ENCODE data around the gene CELF2. TPM values are rescaled to one million over a fixed set of nuclear protein-coding genes. Genes with fewer than 3 reads are reported as not detected.
"Not testable (repeated sequence)": the region's sequence is repeated elsewhere in the genome, so short reads cannot be mapped to it uniquely, and the experiment has no call there.

Gene CELF2
- total RNA-seq, 2 experiments from 2014 or later: 165 to 181 TPM

DNA sequence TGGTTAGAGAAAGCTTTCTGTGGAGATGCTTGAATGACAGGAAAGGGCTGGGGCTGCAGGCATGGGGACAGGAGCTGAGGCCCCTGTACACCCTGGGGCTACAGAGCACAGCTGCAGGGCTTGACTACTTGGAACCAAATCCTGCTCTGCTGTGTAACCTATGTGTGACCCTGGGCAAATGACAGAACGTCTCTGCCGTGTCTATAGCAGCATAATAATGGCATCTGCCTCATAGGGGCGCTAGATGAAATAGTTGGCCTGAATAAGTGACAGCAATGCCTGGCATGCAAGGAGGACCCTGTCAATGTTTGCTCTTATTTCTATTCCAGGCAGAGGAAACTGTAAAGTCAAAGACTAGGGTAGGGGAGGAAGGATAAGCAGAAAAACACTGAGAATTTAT, 339.8 kb downstream of the CELF2 start:
- Mint-ChIP-seq H3K36me3 (ENCODE audit: low read depth) (no peaks in the 10 kb centered on the region), H3K4me3 (no peak overlapping the region), H3K27ac (no peak overlapping the region), H3K27me3 (no peaks in the 10 kb centered on the region), H3K4me1 (no peaks in the 10 kb centered on the region), H3K9me3 (peaks cover 5% of the 10 kb centered on the region)
- ChIA-PET POLR2A (no interaction called here), CTCF (interaction anchor here (0.9 kb wide), 1 partner anchor 13 kb away, joined by 3 read pairs; no protein-coding TSS in a partner anchor)
- no peak for DNase-seq

DNA sequence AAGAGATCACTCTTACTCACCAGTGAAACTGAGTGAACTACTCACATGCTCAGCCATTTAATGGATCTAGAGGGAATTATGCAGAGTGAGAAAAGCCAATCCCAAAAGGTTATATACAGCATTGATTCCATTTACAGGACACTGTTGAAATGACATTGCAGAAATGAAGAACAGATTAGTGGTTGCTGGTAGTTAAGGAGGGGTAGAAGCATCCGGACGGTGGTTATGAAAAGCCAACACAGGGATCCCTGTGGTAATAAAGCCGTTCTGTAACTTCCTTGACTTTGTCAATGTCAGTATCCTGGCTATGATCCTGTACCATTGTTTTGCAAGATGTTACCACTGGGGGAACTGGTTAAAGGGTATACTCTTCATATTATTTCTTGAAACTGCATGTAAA, 340.3 kb downstream of the CELF2 start:
- no peaks in the 10 kb centered on the region for H3K27me3 Mint-ChIP-seq
- ChIA-PET POLR2A (no interaction called here), CTCF (interaction anchor here (0.7 to 0.9 kb wide), 3 partner anchors 13 to 562 kb away, joined by 3 read pairs; no protein-coding TSS in a partner anchor)
- H3K4me3 Mint-ChIP-seq: no peak overlapping the region
- H3K4me1 Mint-ChIP-seq: no peaks in the 10 kb centered on the region
- peaks cover 2% of the 10 kb centered on the region for H3K9me3 Mint-ChIP-seq
- no peaks in the 10 kb centered on the region for H3K36me3 Mint-ChIP-seq (ENCODE audit: low read depth)
- H3K27ac Mint-ChIP-seq: no peak overlapping the region
- no peak for DNase-seq

DNA sequence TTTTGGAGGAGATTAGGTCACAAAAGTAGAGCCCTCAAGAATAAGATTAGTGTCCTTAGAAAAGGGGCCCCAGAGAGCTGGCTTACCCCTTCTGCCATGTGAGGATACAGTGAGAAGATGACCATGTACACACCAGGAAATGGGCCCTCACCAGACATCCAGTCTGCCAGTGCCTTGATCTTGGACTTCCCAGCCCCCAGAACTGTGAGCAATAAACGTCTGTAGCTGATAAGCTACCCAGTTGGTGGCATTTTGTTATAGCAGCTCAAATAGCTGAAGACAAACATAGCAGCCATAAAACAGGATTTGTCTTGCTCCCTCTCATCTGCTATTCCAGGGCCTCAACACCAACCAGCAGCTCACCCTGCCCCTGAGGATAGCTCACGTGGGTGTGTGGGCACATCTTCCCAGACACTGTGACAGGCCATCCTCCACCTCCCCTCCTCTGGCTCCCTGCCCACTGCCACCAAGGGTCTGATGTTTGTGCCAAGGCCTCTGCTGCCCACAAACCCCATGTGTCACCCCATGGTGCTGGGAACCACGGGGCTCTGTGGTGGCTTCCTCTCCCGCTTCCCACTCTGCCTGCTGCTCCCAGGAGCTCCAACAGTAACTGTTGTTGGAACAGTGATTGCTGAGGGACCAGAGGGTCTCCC, 341.4 kb downstream of the CELF2 start:
- H3K27ac Mint-ChIP-seq: no peak overlapping the region
- H3K4me1 Mint-ChIP-seq: no peaks in the 10 kb centered on the region
- DNase-seq: no peak
- H3K36me3 Mint-ChIP-seq (ENCODE audit: low read depth): no peaks in the 10 kb centered on the region
- CTCF ChIA-PET: no interaction called here
- H3K9me3 Mint-ChIP-seq: no peaks in the 10 kb centered on the region
- H3K27me3 Mint-ChIP-seq: no peaks in the 10 kb centered on the region
- no peak overlapping the region for H3K4me3 Mint-ChIP-seq
- POLR2A ChIA-PET: no interaction called here

DNA sequence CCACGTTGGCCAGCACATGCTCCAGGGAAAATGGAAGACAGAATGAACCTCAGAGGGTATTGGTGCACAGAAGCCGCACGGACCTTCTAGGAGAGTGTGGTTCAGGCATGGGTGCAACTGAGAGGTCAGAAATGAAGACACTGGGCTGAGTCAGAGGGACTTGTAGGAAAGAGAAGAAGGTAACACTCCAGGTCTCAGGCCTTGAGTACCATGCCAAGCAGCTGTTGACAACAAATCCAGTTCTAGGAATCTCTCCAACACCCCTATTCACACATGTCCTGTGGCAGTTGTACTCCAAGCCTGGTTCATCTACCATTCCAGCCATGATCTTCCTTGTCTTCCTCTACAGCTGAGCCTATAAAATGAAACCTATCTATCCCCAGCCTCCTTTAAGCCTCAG, 342.2 kb downstream of the CELF2 start:
- no peaks in the 10 kb centered on the region for H3K4me1 Mint-ChIP-seq
- H3K9me3 Mint-ChIP-seq: no peaks in the 10 kb centered on the region
- H3K27me3 Mint-ChIP-seq: no peaks in the 10 kb centered on the region
- DNase-seq: no peak
- ChIA-PET POLR2A (no interaction called here), CTCF (no interaction called here)
- no peak overlapping the region for H3K27ac Mint-ChIP-seq
- H3K36me3 Mint-ChIP-seq (ENCODE audit: low read depth): no peaks in the 10 kb centered on the region
- no peak overlapping the region for H3K4me3 Mint-ChIP-seq

DNA sequence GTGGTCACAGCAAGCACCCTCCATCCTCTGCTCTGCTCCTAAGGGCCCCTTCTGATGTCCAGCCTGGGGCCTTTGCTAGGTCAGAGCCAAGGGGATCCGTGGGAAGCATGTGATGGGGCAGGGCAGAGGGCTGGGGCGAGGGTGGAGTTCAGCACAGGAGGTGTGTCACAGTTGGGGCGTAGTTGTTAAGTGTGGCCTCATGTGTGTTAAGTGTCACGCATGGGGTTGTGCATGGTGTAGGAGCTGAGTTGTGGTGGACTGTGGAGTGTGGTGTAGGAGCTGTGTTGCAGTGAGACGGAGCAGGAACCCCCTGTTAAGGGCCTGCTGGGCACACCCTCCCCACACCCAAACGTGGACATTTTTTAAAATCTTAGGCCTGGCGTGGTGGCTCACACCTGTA, 345.8 kb downstream of the CELF2 start:
- Mint-ChIP-seq H3K36me3 (ENCODE audit: low read depth) (no peaks in the 10 kb centered on the region), H3K4me1 (peaks cover 7% of the 10 kb centered on the region), H3K27ac (no peak overlapping the region), H3K9me3 (no peaks in the 10 kb centered on the region), H3K27me3 (no peaks in the 10 kb centered on the region), H3K4me3 (no peak overlapping the region)
- ChIA-PET CTCF (interaction anchor here (0.9 kb wide), 1 partner anchor 17 kb away, joined by 4 read pairs; no protein-coding TSS in a partner anchor), POLR2A (no interaction called here)
- DNase-seq: no peak

DNA sequence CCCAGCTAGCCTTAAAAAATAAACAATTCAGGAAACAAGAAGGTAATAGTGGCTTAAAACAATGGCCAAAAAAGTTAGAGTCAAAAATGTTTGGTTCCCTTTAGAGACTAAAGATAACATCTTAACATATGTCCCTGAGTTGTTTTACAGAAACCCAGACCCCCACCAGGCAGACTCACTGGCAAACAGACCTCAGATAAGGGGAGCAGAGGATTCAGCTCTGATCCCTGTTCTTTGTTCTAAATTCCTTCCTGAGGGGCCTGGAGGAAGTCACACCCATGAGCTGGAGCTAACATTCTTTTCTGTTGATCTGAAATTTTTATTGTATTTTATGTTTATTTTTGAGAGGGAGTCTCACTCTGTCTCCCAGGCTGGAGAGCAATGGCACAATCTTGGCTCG, 346.6 kb downstream of the CELF2 start:
- H3K36me3 Mint-ChIP-seq (ENCODE audit: low read depth): no peaks in the 10 kb centered on the region
- no peaks in the 10 kb centered on the region for H3K27me3 Mint-ChIP-seq
- DNase-seq: no peak
- H3K4me3 Mint-ChIP-seq: no peak overlapping the region
- peaks cover 7% of the 10 kb centered on the region for H3K4me1 Mint-ChIP-seq
- no peak overlapping the region for H3K27ac Mint-ChIP-seq
- POLR2A ChIA-PET: no interaction called here
- CTCF ChIA-PET: interaction anchor here (0.8 to 0.9 kb wide), 2 partner anchors 18 to 29 kb away, joined by 3 to 4 read pairs; no protein-coding TSS in a partner anchor
- peaks cover under 1% of the 10 kb centered on the region for H3K9me3 Mint-ChIP-seq

DNA sequence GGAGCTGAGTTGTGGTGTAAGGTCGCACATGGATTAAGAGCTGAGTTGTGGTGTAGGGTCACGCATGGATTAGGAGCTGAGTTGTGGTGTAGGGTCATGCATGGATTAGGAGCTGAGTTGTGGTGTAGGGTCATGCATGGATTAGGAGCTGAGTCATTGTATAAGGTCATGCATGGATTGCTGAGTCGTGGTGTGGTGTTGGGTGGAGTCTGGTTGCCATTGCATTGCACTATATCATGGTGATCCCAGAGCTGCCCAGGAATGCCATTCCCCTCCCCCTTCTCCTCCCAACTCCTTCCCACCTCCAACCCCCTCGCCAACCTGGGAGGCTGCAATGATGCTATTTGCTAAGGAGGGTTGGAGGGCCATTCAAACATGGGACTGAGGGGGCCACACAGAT, 349.2 kb downstream of the CELF2 start:
- H3K4me1 Mint-ChIP-seq, CTCF ChIA-PET, POLR2A ChIA-PET: not testable (repeated sequence)

DNA sequence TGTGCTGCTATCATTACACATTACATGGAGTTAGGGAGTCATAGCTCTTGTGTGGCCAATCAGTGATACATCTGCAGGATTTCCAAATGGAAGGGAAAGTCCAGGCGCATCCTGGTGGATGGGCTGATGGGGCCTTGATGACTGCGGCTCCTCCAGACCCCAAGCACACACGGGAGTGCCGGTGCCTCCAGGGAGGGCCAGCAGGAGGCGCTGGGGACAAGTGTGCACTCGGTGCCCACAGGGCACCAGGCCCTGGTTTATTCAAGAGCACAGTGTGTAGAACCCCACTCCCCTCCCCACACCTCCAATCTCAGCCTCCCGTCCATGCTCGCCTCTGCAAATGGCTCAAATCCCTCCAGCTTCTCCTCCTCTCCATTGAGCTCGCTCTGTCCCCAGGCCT, 349.8 kb downstream of the CELF2 start:
- Mint-ChIP-seq H3K27ac (no peak overlapping the region), H3K27me3 (peaks cover under 1% of the 10 kb centered on the region), H3K4me1 (peaks cover 7% of the 10 kb centered on the region), H3K4me3 (no peak overlapping the region), H3K36me3 (ENCODE audit: low read depth) (no peaks in the 10 kb centered on the region), H3K9me3 (peaks cover 5% of the 10 kb centered on the region)
- no peak for DNase-seq
- POLR2A ChIA-PET: no interaction called here
- CTCF ChIA-PET: interaction anchor here (1.6 kb wide), 1 partner anchor 13 kb away, joined by 3 read pairs; no protein-coding TSS in a partner anchor

More for the DNA sequence above, 349.2 kb downstream of the CELF2 start:
- H3K9me3 Mint-ChIP-seq; H3K27ac Mint-ChIP-seq; DNase-seq; H3K36me3 Mint-ChIP-seq (ENCODE audit: low read depth); H3K27me3 Mint-ChIP-seq; H3K4me3 Mint-ChIP-seq: not testable (repeated sequence)

DNA sequence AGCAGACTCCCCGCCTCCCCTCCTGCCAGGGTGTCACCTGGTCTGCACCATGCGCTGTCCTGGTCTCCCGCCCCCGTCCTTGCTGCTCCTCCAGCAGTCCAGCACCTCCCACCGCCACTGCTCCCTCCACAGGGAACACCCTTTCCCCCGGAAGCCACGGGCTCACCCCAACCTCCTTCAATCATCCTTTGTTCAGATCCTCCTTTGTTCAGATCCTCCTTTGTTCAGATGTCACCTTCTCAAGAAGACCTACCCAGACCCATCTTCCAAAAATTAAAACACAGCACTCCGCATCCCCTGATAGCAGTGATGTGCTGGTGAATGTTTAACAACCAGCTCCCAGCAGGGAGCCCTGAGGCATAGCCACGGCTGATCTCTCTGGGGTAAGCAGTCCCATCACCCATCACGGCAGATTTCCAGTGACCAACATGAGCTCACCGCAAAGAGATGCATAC, 356.1 kb downstream of the CELF2 start:
- ChIA-PET CTCF (no interaction called here), POLR2A (no interaction called here)
- Mint-ChIP-seq H3K4me1 (peaks cover 2% of the 10 kb centered on the region), H3K9me3 (peaks cover 5% of the 10 kb centered on the region), H3K27me3 (peaks cover 1% of the 10 kb centered on the region), H3K36me3 (ENCODE audit: low read depth) (no peaks in the 10 kb centered on the region), H3K4me3 (no peak overlapping the region), H3K27ac (no peak overlapping the region)
- DNase-seq: no peak

DNA sequence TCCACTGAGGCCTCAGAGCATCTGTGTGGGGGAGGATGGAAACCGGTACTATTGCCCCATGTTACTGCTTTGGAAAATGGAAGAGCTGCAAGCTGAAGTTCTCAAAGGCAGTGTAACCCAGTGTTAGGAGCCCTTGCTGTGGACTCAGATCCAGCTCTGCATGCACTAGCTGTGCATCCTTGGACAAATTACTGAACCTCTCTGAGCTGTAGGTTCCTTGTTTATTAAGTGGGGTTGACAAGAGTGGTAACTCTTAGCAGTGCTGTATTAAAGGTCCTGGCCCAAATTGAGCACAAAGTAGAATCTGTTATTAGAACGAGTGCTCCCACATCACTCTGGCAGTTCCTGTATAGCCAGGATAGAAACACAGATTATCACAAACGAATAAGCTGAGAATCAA, 359.6 kb downstream of the CELF2 start:
- CTCF ChIA-PET: no interaction called here
- Mint-ChIP-seq H3K36me3 (ENCODE audit: low read depth) (no peaks in the 10 kb centered on the region), H3K27ac (no peak overlapping the region), H3K4me1 (peaks cover 2% of the 10 kb centered on the region), H3K27me3 (peaks cover 1% of the 10 kb centered on the region), H3K4me3 (no peak overlapping the region), H3K9me3 (no peaks in the 10 kb centered on the region)
- POLR2A ChIA-PET: no interaction called here
- no peak for DNase-seq

DNA sequence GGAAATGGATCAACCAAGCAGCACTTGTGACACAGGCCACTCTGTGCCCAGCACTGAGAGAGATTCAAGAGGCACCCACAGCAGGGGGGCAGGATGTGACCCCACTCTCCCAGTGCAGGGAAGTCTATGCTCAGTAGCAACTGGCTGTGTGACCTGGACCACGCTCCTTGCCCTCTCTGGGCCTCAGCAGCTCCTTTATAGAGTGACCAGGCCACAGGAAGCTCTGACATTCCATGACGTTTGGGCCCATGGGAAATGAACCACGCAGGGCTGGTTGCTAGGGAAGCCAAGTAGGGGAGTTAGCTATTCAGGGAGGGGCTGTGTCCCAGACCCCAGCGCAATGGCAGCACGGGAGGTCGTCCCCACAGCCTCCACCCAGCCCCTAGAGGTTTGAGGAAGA, 361.2 kb downstream of the CELF2 start:
- Mint-ChIP-seq H3K27ac (no peak overlapping the region), H3K36me3 (ENCODE audit: low read depth) (peaks cover 3% of the 10 kb centered on the region), H3K4me3 (no peak overlapping the region), H3K4me1 (peaks cover under 1% of the 10 kb centered on the region), H3K27me3 (peaks cover under 1% of the 10 kb centered on the region), H3K9me3 (no peaks in the 10 kb centered on the region)
- ChIA-PET POLR2A (no interaction called here), CTCF (no interaction called here)
- DNase-seq: no peak

DNA sequence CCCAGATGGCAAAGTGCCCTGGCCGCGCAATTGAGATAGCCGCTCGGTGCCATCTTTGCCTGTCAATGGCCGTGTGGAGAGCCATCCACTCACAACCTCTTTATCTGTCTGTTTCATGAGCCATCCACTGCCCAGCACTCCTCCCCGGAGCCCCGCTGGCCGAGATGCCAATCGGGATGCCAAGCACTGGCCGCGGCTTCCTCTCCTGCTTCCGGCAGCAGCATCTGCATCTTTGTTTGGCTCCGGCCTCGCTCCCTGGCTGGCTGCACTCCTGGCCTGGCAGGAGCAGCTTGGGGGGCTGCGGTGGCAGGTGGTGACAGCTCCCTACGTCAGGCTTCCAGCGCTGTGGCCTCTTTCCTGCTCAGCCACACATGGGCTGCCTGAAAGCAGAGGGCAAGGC, 362.1 kb downstream of the CELF2 start:
- no peaks in the 10 kb centered on the region for H3K9me3 Mint-ChIP-seq
- H3K27me3 Mint-ChIP-seq: peaks cover 5% of the 10 kb centered on the region
- H3K27ac Mint-ChIP-seq: no peak overlapping the region
- POLR2A ChIA-PET: no interaction called here
- CTCF ChIA-PET: no interaction called here
- no peak for DNase-seq
- no peaks in the 10 kb centered on the region for H3K4me1 Mint-ChIP-seq
- H3K4me3 Mint-ChIP-seq: no peak overlapping the region
- peaks cover 3% of the 10 kb centered on the region for H3K36me3 Mint-ChIP-seq (ENCODE audit: low read depth)

DNA sequence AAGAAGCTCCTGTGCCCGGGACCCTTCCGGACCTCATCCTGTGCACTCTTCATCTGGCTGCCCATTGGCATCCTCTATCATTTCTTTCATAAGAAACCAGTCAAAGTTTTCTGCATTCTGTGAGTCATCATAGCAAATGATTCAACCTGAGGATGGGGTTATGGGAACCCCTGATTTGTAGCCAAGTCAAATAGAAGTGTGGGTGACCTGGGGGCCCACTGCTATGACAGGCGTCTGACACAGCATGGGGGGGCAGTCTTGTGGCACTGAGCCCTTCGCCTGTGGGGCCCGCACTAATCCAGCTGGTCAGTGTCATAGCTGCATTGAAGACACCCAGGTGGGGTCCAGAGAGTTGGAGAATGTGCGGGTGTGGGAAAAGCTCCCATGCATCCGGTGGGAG, 363.4 kb downstream of the CELF2 start:
- DNase-seq: no peak
- Mint-ChIP-seq H3K27me3 (peaks cover 5% of the 10 kb centered on the region), H3K36me3 (ENCODE audit: low read depth) (peaks cover 3% of the 10 kb centered on the region), H3K4me1 (no peaks in the 10 kb centered on the region), H3K27ac (no peak overlapping the region), H3K4me3 (no peak overlapping the region), H3K9me3 (no peaks in the 10 kb centered on the region)
- CTCF ChIA-PET: interaction anchor here (1.0 to 1.2 kb wide), 2 partner anchors 11 to 13 kb away, joined by 3 to 6 read pairs; no protein-coding TSS in a partner anchor
- POLR2A ChIA-PET: no interaction called here

DNA sequence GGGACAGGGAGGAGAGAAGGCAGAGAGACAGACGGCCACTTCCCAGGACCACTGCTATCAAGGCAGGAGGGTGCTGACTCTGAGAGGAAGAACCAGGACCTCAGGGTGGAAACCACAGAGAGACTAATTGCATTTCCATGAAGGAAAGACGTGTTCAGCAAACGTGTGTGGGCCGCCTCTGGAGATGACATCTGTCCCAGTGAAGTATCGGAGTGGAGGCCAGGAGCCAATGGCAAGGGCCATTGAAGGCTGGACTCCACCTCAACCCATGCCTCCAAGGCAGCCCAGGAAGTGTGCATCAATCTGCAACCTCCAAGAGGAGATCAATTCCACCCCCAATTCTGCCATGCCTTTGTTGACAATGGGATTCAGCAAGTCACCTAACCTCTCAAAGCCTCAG, 363.8 kb downstream of the CELF2 start:
- Mint-ChIP-seq H3K36me3 (ENCODE audit: low read depth) (peaks cover 3% of the 10 kb centered on the region), H3K27ac (no peak overlapping the region), H3K4me1 (no peaks in the 10 kb centered on the region), H3K9me3 (no peaks in the 10 kb centered on the region), H3K27me3 (peaks cover 5% of the 10 kb centered on the region), H3K4me3 (no peak overlapping the region)
- POLR2A ChIA-PET: no interaction called here
- CTCF ChIA-PET: interaction anchor here (1.2 kb wide), 1 partner anchor 11 kb away, joined by 6 read pairs; no protein-coding TSS in a partner anchor
- no peak for DNase-seq
